ENCODE results near the gene PDCD1.
"Not testable (repeated sequence)": the region's sequence is repeated elsewhere in the genome, so short reads cannot be mapped to it uniquely, and the experiment has no call there.

PDCD1 gene

GRCh38 chr2:241823531-241824437 is 34.9 kb downstream of the PDCD1 start:
- DNase-seq: not testable (repeated sequence)

GRCh38 chr2:241822264-241822623 is 36.5 kb downstream of the PDCD1 start:
- no peak for DNase-seq

GRCh38 chr2:241821460-241822263 is 37.0 kb downstream of the PDCD1 start:
- no peak for DNase-seq

GRCh38 chr2:241820625-241821384 is 37.9 kb downstream of the PDCD1 start:
- DNase-seq: no peak

- DNase-seq: not testable (repeated sequence)
These were observed 38.6 kb downstream of the PDCD1 start for GRCh38 chr2:241819947-241820624.

GRCh38 chr2:241818943-241819270 is 39.8 kb downstream of the PDCD1 start:
- no peak for DNase-seq

GRCh38 chr2:241818229-241818942 is 40.3 kb downstream of the PDCD1 start:
- DNase-seq: no peak

- DNase-seq: not testable (repeated sequence)
These were observed 40.9 kb downstream of the PDCD1 start for GRCh38 chr2:241817821-241818215.

GRCh38 chr2:241817126-241817820 is 41.4 kb downstream of the PDCD1 start:
- no peak for DNase-seq

- no peak for DNase-seq
These were observed 42.1 kb downstream of the PDCD1 start for GRCh38 chr2:241816431-241817121.

GRCh38 chr2:241815477-241816430 is 42.9 kb downstream of the PDCD1 start:
- no peak for DNase-seq

GRCh38 chr2:241814643-241815476 is 43.8 kb downstream of the PDCD1 start:
- no peak for DNase-seq

GRCh38 chr2:241814393-241814642 is 44.4 kb downstream of the PDCD1 start:
- no peak for DNase-seq

GRCh38 chr2:241813644-241814392 is 44.9 kb downstream of the PDCD1 start:
- DNase-seq: no peak

GRCh38 chr2:241812730-241813643 is 45.7 kb downstream of the PDCD1 start:
- DNase-seq: no peak

- no peak for DNase-seq
These were observed 46.6 kb downstream of the PDCD1 start for GRCh38 chr2:241811952-241812729.

Measured in hematopoietic multipotent progenitor cell treated with erythropoietin and hydrocortisone succinate and interleukin-3 and kit ligand, for 4 days (in vitro differentiated cells).